Stimulated activated CD8-positive, alpha-beta memory T cell treated with anti-CD3 and anti-CD28 coated beads, Interleukin-15, amount 100 ng/mL, for 1 hour (primary cell): ENCODE measurements around the gene FRY.

Experiments used
- DNase-seq: peaks from one replicate; pipeline ENCODE4 v3.0.0-alpha.2; 2020; ENCODE audit warnings: low read depth

FRY gene

GRCh38 chr13:32086366-32086765, 54.8 kb downstream of the FRY start:
- DNase-seq = no peak

- no peak for DNase-seq
Observed at GRCh38 chr13:32086791-32087441, 55.3 kb downstream of the FRY start.

- no peak for DNase-seq
Observed at GRCh38 chr13:32087955-32088747, 56.6 kb downstream of the FRY start.

- DNase-seq = no peak
Observed at GRCh38 chr13:32092496-32092895, 60.9 kb downstream of the FRY start.

- no peak for DNase-seq
Observed at GRCh38 chr13:32093006-32093405, 61.4 kb downstream of the FRY start.

GRCh38 chr13:32098272-32098671, 66.7 kb downstream of the FRY start:
- no peak for DNase-seq

- no peak for DNase-seq
Observed at GRCh38 chr13:32105653-32106313, 74.2 kb downstream of the FRY start.

GRCh38 chr13:32107474-32107873, 75.9 kb downstream of the FRY start:
- no peak for DNase-seq

GRCh38 chr13:32107973-32108372, 76.4 kb downstream of the FRY start:
- no peak for DNase-seq

- DNase-seq = no peak
Observed at GRCh38 chr13:32113532-32113931, 82.0 kb downstream of the FRY start.

GRCh38 chr13:32114284-32114950, 82.8 kb downstream of the FRY start:
- no peak for DNase-seq

- DNase-seq = no peak
Observed at GRCh38 chr13:32115066-32115465, 83.5 kb downstream of the FRY start.

- no peak for DNase-seq
Observed at GRCh38 chr13:32116210-32116609, 84.6 kb downstream of the FRY start.

GRCh38 chr13:32117001-32117400, 85.4 kb downstream of the FRY start:
- no peak for DNase-seq

GRCh38 chr13:32117701-32118100, 86.1 kb downstream of the FRY start:
- no peak for DNase-seq

- no peak for DNase-seq
Observed at GRCh38 chr13:32121316-32121715, 89.7 kb downstream of the FRY start.

GRCh38 chr13:32124743-32125142, 93.2 kb downstream of the FRY start:
- DNase-seq = no peak

GRCh38 chr13:32125221-32125689, 93.7 kb downstream of the FRY start:
- DNase-seq = no peak

- DNase-seq = no peak
Observed at GRCh38 chr13:32125751-32126150, 94.2 kb downstream of the FRY start.

GRCh38 chr13:32126278-32126677, 94.7 kb downstream of the FRY start:
- DNase-seq = no peak

GRCh38 chr13:32126756-32127155, 95.2 kb downstream of the FRY start:
- no peak for DNase-seq

- no peak for DNase-seq
Observed at GRCh38 chr13:32127691-32128090, 96.1 kb downstream of the FRY start.
